GM18951 (cell line): ENCODE data around the gene PSMG4.

Source experiments
- POLR2A ChIP-seq: IDR thresholded peaks from 4 replicates; pipeline ENCODE4 v1.6.1; 2011; ENCODE audit warnings: mild to moderate bottlenecking; ENCODE audit not compliant: insufficient read length, insufficient read depth; ENCODE audit errors: extremely low read depth
- in situ Hi-C: fragments of 300-500 bp; cut with MboI; formaldehyde crosslinking; loops from one replicate; pipeline ENCODE4 v1.12.0; 2022; ENCODE audit warnings: low sequenced_read_pairs, mixed read lengths, inconsistent platforms; ENCODE audit not compliant: unreplicated experiment

The PSMG4 gene

GRCh38 chr6:3258720-3259490 is at the start of gene PSMG4:
Gene PSMG4, plus strand, starts transcription at chr6:3258947. Its CDS starts 76 bp downstream, at chr6:3259023.
- TF ChIP-seq POLR2A = peak; percentile 73
- in situ Hi-C loops = loop anchor here (10.0 kb wide), 1 partner anchor 134 kb away; no protein-coding TSS in a partner anchor

- TF ChIP-seq POLR2A = no peak
- in situ Hi-C loops = no loop called here
These were observed 49.4 kb upstream of the PSMG4 start for GRCh38 chr6:3209114-3210023.

GRCh38 chr6:3210024-3210610 is 48.6 kb upstream of the PSMG4 start:
- in situ Hi-C loops = no loop called here
- no peak for TF ChIP-seq POLR2A

GRCh38 chr6:3211681-3212080 is 47.1 kb upstream of the PSMG4 start:
- no peak for TF ChIP-seq POLR2A
- in situ Hi-C loops = no loop called here

GRCh38 chr6:3212261-3212660 is 46.5 kb upstream of the PSMG4 start:
- in situ Hi-C loops = no loop called here
- TF ChIP-seq POLR2A = no peak

GRCh38 chr6:3213334-3213695 is 45.4 kb upstream of the PSMG4 start:
- TF ChIP-seq POLR2A = no peak
- in situ Hi-C loops = no loop called here

- in situ Hi-C loops = no loop called here
- TF ChIP-seq POLR2A = no peak
These were observed 43.8 kb upstream of the PSMG4 start for GRCh38 chr6:3214898-3215297.

GRCh38 chr6:3217286-3217685 is 41.5 kb upstream of the PSMG4 start:
- no peak for TF ChIP-seq POLR2A
- in situ Hi-C loops = no loop called here

GRCh38 chr6:3218266-3218665 is 40.5 kb upstream of the PSMG4 start:
- no peak for TF ChIP-seq POLR2A
- in situ Hi-C loops = no loop called here

- in situ Hi-C loops = no loop called here
- TF ChIP-seq POLR2A = no peak
These were observed 38.4 kb upstream of the PSMG4 start for GRCh38 chr6:3220366-3220765.

- in situ Hi-C loops = no loop called here
- no peak for TF ChIP-seq POLR2A
These were observed 37.2 kb upstream of the PSMG4 start for GRCh38 chr6:3221578-3221977.

GRCh38 chr6:3222506-3223038 is 36.2 kb upstream of the PSMG4 start:
- no peak for TF ChIP-seq POLR2A
- in situ Hi-C loops = no loop called here

- in situ Hi-C loops = no loop called here
- no peak for TF ChIP-seq POLR2A
These were observed 32.7 kb upstream of the PSMG4 start for GRCh38 chr6:3226042-3226441.
